Astrocyte (in vitro differentiated cells and primary cell): ENCODE results near the gene PRIMA1. TPM values are rescaled to one million over a fixed set of nuclear protein-coding genes. Genes with fewer than 3 reads are reported as not detected.

ENCODE experiments used
- DNase-seq: peaks from one replicate; pipeline ENCODE4 v3.0.0-alpha.2; 2010; ENCODE audit warnings: low read depth
- FAIRE-seq: peaks from 2 replicates; lab custom pipeline; 2011; peaks lifted over from hg19 to GRCh38; lab: Jason Lieb, UNC
- H2AFZ ChIP-seq: 2 replicates; pipeline ENCODE4 v1.6.0; 2012; ENCODE audit warnings: low read depth, low read length, inconsistent platforms
- H3K27ac ChIP-seq: 2 replicates; pipeline ENCODE4 v1.5.1; 2011; ENCODE audit warnings: low read depth, low read length, inconsistent platforms
- H3K27me3 ChIP-seq: 2 replicates; pipeline ENCODE4 v1.6.0; 2011; ENCODE audit warnings: low read length, inconsistent platforms; ENCODE audit not compliant: insufficient read depth
- H3K36me3 ChIP-seq: 2 replicates; pipeline ENCODE4 v1.5.1; 2011; ENCODE audit warnings: low read length, inconsistent platforms; ENCODE audit not compliant: insufficient read depth
- H3K4me1 ChIP-seq: 2 replicates; pipeline ENCODE4 v1.5.1; 2011; ENCODE audit warnings: low read length, inconsistent platforms; ENCODE audit not compliant: insufficient read depth
- H3K4me2 ChIP-seq: 2 replicates; pipeline ENCODE4 v1.6.0; 2012; ENCODE audit warnings: low read length, inconsistent platforms
- H3K4me3 ChIP-seq: 2 replicates; pipeline ENCODE4 v1.5.1; 2011; ENCODE audit warnings: low read depth, mild to moderate bottlenecking, low read length, inconsistent platforms; ENCODE audit not compliant: insufficient read depth
- H3K79me2 ChIP-seq: 2 replicates; pipeline ENCODE4 v1.6.0; 2012; ENCODE audit warnings: mild to moderate bottlenecking, low read length, inconsistent platforms; ENCODE audit not compliant: insufficient read depth
- H3K9ac ChIP-seq: 2 replicates; pipeline ENCODE4 v1.6.0; 2012; ENCODE audit warnings: mild to moderate bottlenecking, low read length, inconsistent platforms
- H3K9me3 ChIP-seq: 2 replicates; pipeline ENCODE4 v1.5.1; 2012; ENCODE audit warnings: low read depth, mild to moderate bottlenecking, low read length, inconsistent platforms; ENCODE audit not compliant: insufficient read depth
- H4K20me1 ChIP-seq: 2 replicates; pipeline ENCODE4 v1.6.0; 2012; ENCODE audit warnings: low read length, inconsistent platforms; ENCODE audit not compliant: insufficient read depth
- H3K27ac Mint-ChIP-seq: one replicate; pipeline ENCODE4 v1.8.0; 2021; ENCODE audit warnings: mild to moderate bottlenecking, mixed read lengths; ENCODE audit not compliant: unreplicated experiment
- H3K27me3 Mint-ChIP-seq: one replicate; pipeline ENCODE4 v1.8.0; 2021; ENCODE audit warnings: low read depth, mixed read lengths; ENCODE audit not compliant: unreplicated experiment
- H3K36me3 Mint-ChIP-seq: one replicate; pipeline ENCODE4 v1.8.0; 2021; ENCODE audit warnings: low read depth, mixed read lengths; ENCODE audit not compliant: unreplicated experiment
- H3K4me1 Mint-ChIP-seq: one replicate; pipeline ENCODE4 v1.8.0; 2021; ENCODE audit warnings: low read depth, mixed read lengths; ENCODE audit not compliant: unreplicated experiment
- H3K4me3 Mint-ChIP-seq: one replicate; pipeline ENCODE4 v1.8.0; 2021; ENCODE audit warnings: mild to moderate bottlenecking, moderate library complexity, mixed read lengths; ENCODE audit not compliant: unreplicated experiment
- H3K9me3 Mint-ChIP-seq: one replicate; pipeline ENCODE4 v1.8.0; 2021; ENCODE audit warnings: mild to moderate bottlenecking, mixed read lengths; ENCODE audit not compliant: unreplicated experiment
- CTCF ChIP-seq: IDR thresholded peaks from 2 replicates; pipeline ENCODE4 v1.5.1; 2011; ENCODE audit warnings: low read depth, mild to moderate bottlenecking, inconsistent platforms, low read length, moderate library complexity; ENCODE audit not compliant: insufficient read depth
- EZH2 ChIP-seq: IDR thresholded peaks from 2 replicates; pipeline ENCODE4 v1.6.1; 2012; ENCODE audit warnings: mild to moderate bottlenecking, low read length, inconsistent platforms; ENCODE audit not compliant: insufficient read depth
- total RNA-seq: library from RNA; stranded (reverse); gene quantifications from 2 replicates; pipeline ENCODE4 v1.2.1, GENCODE V29; 2021

PRIMA1 gene
- total RNA-seq, 1 donor from 2014 or later: not detected

- H3K9ac ChIP-seq: no peak overlapping the region
- H3K79me2 ChIP-seq: no peaks in the 10 kb centered on the region
- FAIRE-seq (no peak), DNase-seq (no peak)
- H3K36me3 ChIP-seq: no peaks in the 10 kb centered on the region
- no peak overlapping the region for H3K27ac ChIP-seq
- H3K4me3 Mint-ChIP-seq: no peak overlapping the region
- no peak overlapping the region for H2AFZ ChIP-seq
- H3K27me3 ChIP-seq: peaks cover 13% of the 10 kb centered on the region
- TF ChIP-seq EZH2 (peak; percentile 40), CTCF (no peak)
- no peaks in the 10 kb centered on the region for H3K9me3 ChIP-seq
- H3K4me1 Mint-ChIP-seq: peaks cover 5% of the 10 kb centered on the region
- H3K4me3 ChIP-seq: no peak overlapping the region
- H3K9me3 Mint-ChIP-seq: peaks cover 2% of the 10 kb centered on the region
- peak overlapping the region; percentile 46 for H3K4me2 ChIP-seq
- no peaks in the 10 kb centered on the region for H4K20me1 ChIP-seq
- peaks cover 2% of the 10 kb centered on the region for H3K36me3 Mint-ChIP-seq
- no peaks in the 10 kb centered on the region for H3K4me1 ChIP-seq
- H3K27ac Mint-ChIP-seq: no peak overlapping the region
- peaks cover 76% of the 10 kb centered on the region for H3K27me3 Mint-ChIP-seq
Observed at GRCh38 chr14:93788543-93789227, 400 bp upstream of the PRIMA1 start.

- peak overlapping the region; percentile 46 for H3K4me2 ChIP-seq
- peaks cover 2% of the 10 kb centered on the region for H3K9me3 Mint-ChIP-seq
- no peak overlapping the region for H2AFZ ChIP-seq
- H3K4me1 ChIP-seq: no peaks in the 10 kb centered on the region
- no peak for TF ChIP-seq CTCF
- no peak for TF ChIP-seq EZH2
- no peaks in the 10 kb centered on the region for H3K36me3 ChIP-seq
- H4K20me1 ChIP-seq: no peaks in the 10 kb centered on the region
- H3K27me3 ChIP-seq: peaks cover 13% of the 10 kb centered on the region
- no peak overlapping the region for H3K27ac ChIP-seq
- no peak overlapping the region for H3K4me3 ChIP-seq
- peak overlapping the region; percentile 76 for H3K4me3 Mint-ChIP-seq
- peaks cover 2% of the 10 kb centered on the region for H3K36me3 Mint-ChIP-seq
- DNase-seq: no peak
- no peak for FAIRE-seq
- H3K27ac Mint-ChIP-seq: no peak overlapping the region
- peaks cover 5% of the 10 kb centered on the region for H3K4me1 Mint-ChIP-seq
- peaks cover 2% of the 10 kb centered on the region for H3K9me3 ChIP-seq
- H3K79me2 ChIP-seq: no peaks in the 10 kb centered on the region
- H3K27me3 Mint-ChIP-seq: peaks cover 81% of the 10 kb centered on the region
- H3K9ac ChIP-seq: no peak overlapping the region
Observed at GRCh38 chr14:93787465-93788292, 606 bp downstream of the PRIMA1 start.
